Measurements from ENCODE around the gene CCR6. TPM values are rescaled to one million over a fixed set of nuclear protein-coding genes. Genes with fewer than 3 reads are reported as not detected.

CCR6 gene
- total and polyA plus RNA-seq, 9 donors: 0.11 to 0.76 TPM; not detected in 7

DNA sequence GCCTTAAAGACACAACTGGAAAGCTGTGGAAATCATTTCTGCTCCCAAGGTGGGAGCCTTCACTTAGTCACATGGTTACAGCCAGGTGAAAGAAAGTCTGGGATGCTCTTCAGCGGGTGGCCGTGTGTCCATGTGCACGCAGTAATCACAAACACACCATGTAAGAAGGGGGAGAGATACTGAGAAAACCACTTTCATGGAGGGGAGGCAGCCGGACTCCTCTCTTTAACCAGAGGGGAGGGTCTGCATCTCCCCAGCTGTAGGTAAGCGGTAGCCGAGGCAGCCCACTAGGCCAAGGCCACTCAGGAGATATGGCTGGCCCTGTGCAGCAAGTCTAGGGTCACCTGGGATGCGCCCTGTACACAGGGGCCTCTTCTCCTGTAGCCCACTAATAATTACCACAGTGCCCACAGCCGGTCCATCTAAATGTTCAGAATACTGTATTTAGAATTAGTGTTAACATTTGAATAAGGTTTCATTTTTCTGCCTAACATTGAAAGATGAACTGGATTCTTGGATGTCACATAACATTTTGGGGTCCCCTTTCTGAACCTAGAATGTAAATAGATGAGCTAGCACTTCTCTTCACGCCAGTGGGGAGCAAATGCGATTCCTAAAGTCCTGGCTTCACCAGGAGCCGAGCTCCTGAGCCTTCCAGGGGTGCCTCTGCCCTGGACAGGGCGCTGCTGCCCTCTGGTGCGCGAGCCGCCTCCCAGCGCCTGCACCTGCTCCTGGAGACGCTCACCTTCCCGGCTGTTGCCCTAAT is 19.0 kb downstream of the CCR6 start:
- no peaks in the 10 kb centered on the region for H3K9me3 ChIP-seq (replicated peaks; ENCODE audit: control insufficient read depth, low read depth, low read length)
- peaks cover 16% of the 10 kb centered on the region for H3K4me1 ChIP-seq (ENCODE audit: control insufficient read depth, insufficient read depth, low read length)
- H3K27me3 ChIP-seq (ENCODE audit: control insufficient read depth, insufficient read depth, low read length): peaks cover 16% of the 10 kb centered on the region
- DNase-seq: peak; percentile 30
- H3K36me3 ChIP-seq (ENCODE audit: control insufficient read depth, insufficient read depth, low read length): no peaks in the 10 kb centered on the region
- no peak overlapping the region for H3K27ac ChIP-seq (ENCODE audit: low read length)
- WGBS (ENCODE audit: insufficient coverage): 20% methylated on average over 7 of the region's 18 CpGs
- H3K4me3 ChIP-seq (ENCODE audit: low read length): no peak overlapping the region

DNA sequence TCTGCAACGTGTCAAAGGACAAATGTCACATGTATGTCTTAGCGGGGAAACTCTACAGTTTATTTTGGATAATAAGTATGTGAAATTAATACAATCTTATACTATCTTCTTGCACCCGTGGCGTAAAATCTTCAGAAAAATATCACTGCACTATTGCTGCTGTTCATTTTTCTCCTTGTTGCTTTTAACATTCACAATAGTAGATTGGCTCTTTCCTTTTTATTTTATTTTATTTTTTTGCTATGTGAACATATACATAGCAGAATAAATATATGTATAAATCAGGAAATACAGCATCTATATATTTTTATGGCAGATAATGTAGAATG is 19.5 kb downstream of the CCR6 start:
- no peak for DNase-seq
- no CpG with 5 or more reads among the region's 4 CpGs for WGBS (ENCODE audit: insufficient coverage)
- Histone ChIP-seq H3K9me3 (replicated peaks; ENCODE audit: control insufficient read depth, low read depth, low read length) (no peaks in the 10 kb centered on the region), H3K4me1 (ENCODE audit: control insufficient read depth, insufficient read depth, low read length) (peaks cover 20% of the 10 kb centered on the region), H3K4me3 (ENCODE audit: low read length) (no peak overlapping the region), H3K36me3 (ENCODE audit: control insufficient read depth, insufficient read depth, low read length) (no peaks in the 10 kb centered on the region), H3K27ac (ENCODE audit: low read length) (no peak overlapping the region), H3K27me3 (ENCODE audit: control insufficient read depth, insufficient read depth, low read length) (peaks cover 22% of the 10 kb centered on the region)

DNA sequence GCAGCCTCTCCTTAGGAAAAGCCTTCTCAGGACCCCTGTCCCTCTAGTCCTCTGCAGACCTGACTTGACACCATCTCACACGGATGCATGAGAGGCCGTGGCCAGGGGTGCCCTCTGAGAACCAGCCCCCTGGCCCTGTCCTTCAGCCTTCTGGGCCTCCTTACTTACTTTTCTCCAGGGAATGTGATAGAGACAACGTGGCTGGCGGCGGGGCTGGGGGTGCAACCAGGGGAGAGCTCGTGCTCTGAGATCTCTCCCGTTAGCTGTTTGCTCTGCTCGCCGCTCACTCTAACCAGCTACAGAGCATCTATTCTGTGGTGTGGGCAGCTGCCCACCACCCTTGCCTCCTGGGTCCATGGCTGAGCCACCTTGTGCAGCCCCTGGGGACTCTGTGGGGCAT is 20.1 kb downstream of the CCR6 start:
- no peak for DNase-seq
- Histone ChIP-seq H3K4me1 (ENCODE audit: control insufficient read depth, insufficient read depth, low read length) (peaks cover 20% of the 10 kb centered on the region), H3K4me3 (ENCODE audit: low read length) (no peak overlapping the region), H3K27ac (ENCODE audit: low read length) (no peak overlapping the region), H3K9me3 (replicated peaks; ENCODE audit: control insufficient read depth, low read depth, low read length) (no peaks in the 10 kb centered on the region), H3K36me3 (ENCODE audit: control insufficient read depth, insufficient read depth, low read length) (no peaks in the 10 kb centered on the region), H3K27me3 (ENCODE audit: control insufficient read depth, insufficient read depth, low read length) (peaks cover 26% of the 10 kb centered on the region)
- 72% methylated on average over 7 of the region's 9 CpGs for WGBS (ENCODE audit: insufficient coverage)

DNA sequence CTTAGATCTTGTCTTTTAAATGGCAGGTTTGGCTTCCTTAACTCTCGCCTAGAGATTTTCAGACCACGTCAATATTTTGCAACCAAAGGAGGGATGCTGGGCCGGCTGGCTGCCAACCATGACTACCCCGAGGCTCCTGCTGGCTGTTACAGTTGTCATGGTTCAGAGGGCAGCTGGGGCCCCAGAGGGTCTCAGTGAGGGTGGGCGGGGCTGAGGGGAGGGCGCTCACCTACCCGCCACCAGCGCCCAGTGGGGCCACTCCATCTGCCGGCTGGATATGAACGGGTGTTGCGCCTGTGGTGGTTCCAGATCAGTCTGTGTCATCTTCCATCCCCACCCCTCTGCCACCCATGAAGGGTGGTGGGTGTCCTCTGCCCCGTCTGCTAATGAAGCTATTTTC is 22.6 kb downstream of the CCR6 start:
- H3K27me3 ChIP-seq (ENCODE audit: control insufficient read depth, insufficient read depth, low read length): peaks cover 30% of the 10 kb centered on the region

DNA sequence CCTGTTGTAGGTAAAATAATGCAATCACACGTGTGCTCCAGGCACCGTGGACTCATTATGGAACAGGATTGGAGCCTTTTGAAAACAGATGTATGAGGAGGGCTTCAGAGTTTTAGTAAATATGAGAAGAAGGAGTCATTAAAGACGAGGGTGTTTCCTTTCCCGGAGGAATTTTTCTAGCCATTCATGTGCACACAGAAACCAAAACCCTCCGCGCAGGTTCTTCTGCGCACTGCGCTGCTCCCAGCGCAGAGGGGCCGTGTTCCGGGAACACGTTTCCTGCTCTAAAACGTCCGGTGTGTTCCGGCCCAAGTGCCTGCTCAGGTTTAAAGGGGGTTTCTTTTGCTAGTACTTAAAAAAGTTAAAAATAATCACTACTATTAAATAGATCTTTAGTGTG is 23.2 kb downstream of the CCR6 start:
- Histone ChIP-seq H3K4me3 (ENCODE audit: low read length) (no peak overlapping the region), H3K27ac (ENCODE audit: low read length) (no peak overlapping the region), H3K4me1 (ENCODE audit: control insufficient read depth, insufficient read depth, low read length) (peaks cover 13% of the 10 kb centered on the region), H3K9me3 (replicated peaks; ENCODE audit: control insufficient read depth, low read depth, low read length) (no peaks in the 10 kb centered on the region), H3K27me3 (ENCODE audit: control insufficient read depth, insufficient read depth, low read length) (peaks cover 30% of the 10 kb centered on the region), H3K36me3 (ENCODE audit: control insufficient read depth, insufficient read depth, low read length) (no peaks in the 10 kb centered on the region)
- DNase-seq: no peak
- WGBS (ENCODE audit: insufficient coverage): 44% methylated on average over 6 of the region's 15 CpGs

More for the DNA sequence above, 22.6 kb downstream of the CCR6 start:
- Histone ChIP-seq H3K27ac (ENCODE audit: low read length) (no peak overlapping the region), H3K9me3 (replicated peaks; ENCODE audit: control insufficient read depth, low read depth, low read length) (no peaks in the 10 kb centered on the region), H3K36me3 (ENCODE audit: control insufficient read depth, insufficient read depth, low read length) (no peaks in the 10 kb centered on the region), H3K4me1 (ENCODE audit: control insufficient read depth, insufficient read depth, low read length) (peaks cover 18% of the 10 kb centered on the region), H3K4me3 (ENCODE audit: low read length) (no peak overlapping the region)
- 82% methylated on average over 8 of the region's 12 CpGs for WGBS (ENCODE audit: insufficient coverage)
- DNase-seq: no peak

DNA sequence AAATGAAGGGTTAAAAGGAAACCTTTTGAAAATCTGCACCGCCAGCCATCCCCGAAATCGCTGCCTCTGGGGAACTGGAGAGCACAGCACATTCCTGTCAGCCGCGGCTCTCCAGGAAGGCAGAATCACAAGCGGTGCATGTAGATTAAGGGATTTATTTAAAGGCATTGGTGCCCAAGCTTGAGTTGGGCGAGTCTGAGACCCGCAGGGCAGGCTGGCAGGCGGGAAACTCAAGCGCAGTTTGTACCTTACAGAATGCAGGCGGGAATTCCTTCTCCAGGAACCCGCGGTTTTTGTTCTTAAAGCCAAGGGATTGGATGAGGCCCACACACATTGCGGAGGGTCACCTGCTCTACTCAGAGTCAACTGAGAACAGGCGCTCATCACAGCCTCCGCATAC is 24.1 kb downstream of the CCR6 start:
- 17% methylated on average over 16 of the region's 16 CpGs for WGBS (ENCODE audit: insufficient coverage)
- H3K27ac ChIP-seq (ENCODE audit: low read length): no peak overlapping the region
- peaks cover 30% of the 10 kb centered on the region for H3K27me3 ChIP-seq (ENCODE audit: control insufficient read depth, insufficient read depth, low read length)
- no peaks in the 10 kb centered on the region for H3K36me3 ChIP-seq (ENCODE audit: control insufficient read depth, insufficient read depth, low read length)
- H3K9me3 ChIP-seq (replicated peaks; ENCODE audit: control insufficient read depth, low read depth, low read length): no peaks in the 10 kb centered on the region
- peaks cover 5% of the 10 kb centered on the region for H3K4me1 ChIP-seq (ENCODE audit: control insufficient read depth, insufficient read depth, low read length)
- no peak overlapping the region for H3K4me3 ChIP-seq (ENCODE audit: low read length)
- no peak for DNase-seq

DNA sequence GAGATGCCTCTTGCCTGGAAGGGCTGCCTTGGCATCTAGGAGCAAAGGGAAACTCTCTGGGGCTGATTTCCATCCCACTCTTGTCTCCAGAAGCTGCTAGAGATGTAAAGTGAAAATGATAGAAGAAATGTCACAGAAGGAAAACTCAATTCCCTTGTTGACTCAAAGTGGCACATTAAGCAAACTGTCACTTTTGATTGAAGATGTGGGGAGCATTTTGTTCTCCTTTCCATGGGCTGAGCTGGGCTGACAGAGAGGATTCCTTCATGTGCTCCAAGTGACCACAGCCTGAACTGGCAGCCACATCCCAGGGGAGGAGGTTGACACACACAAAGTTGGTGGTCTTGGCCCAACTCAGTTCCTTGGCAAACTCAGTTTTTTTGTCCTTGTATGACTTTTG is 25.1 kb downstream of the CCR6 start:
- no peak for DNase-seq
- Histone ChIP-seq H3K27ac (ENCODE audit: low read length) (no peak overlapping the region), H3K4me1 (ENCODE audit: control insufficient read depth, insufficient read depth, low read length) (peaks cover 5% of the 10 kb centered on the region), H3K27me3 (ENCODE audit: control insufficient read depth, insufficient read depth, low read length) (peaks cover 29% of the 10 kb centered on the region), H3K9me3 (replicated peaks; ENCODE audit: control insufficient read depth, low read depth, low read length) (no peaks in the 10 kb centered on the region), H3K4me3 (ENCODE audit: low read length) (no peak overlapping the region), H3K36me3 (ENCODE audit: control insufficient read depth, insufficient read depth, low read length) (no peaks in the 10 kb centered on the region)

DNA sequence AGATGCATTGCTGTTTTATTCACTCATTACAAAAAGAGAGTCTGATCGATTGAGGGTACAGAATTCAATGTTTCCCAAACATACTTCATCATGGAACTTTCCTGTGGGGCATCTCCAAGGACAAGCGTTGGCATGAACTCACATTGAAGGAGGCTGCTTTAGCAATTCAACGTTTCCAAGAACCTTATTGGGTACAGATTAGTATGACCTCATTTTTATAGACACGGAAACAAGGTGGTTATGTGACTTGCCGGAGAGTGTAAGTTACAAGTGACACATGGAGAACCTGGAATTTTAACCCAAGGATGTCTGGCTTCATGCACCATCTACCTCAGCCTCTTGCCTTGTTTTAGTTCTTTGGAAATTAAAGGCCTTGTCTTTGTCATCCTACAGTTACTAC is 26.1 kb downstream of the CCR6 start:
- Histone ChIP-seq H3K27me3 (ENCODE audit: control insufficient read depth, insufficient read depth, low read length) (peaks cover 25% of the 10 kb centered on the region), H3K9me3 (replicated peaks; ENCODE audit: control insufficient read depth, low read depth, low read length) (no peaks in the 10 kb centered on the region), H3K4me3 (ENCODE audit: low read length) (no peak overlapping the region), H3K27ac (ENCODE audit: low read length) (no peak overlapping the region), H3K36me3 (ENCODE audit: control insufficient read depth, insufficient read depth, low read length) (no peaks in the 10 kb centered on the region), H3K4me1 (ENCODE audit: control insufficient read depth, insufficient read depth, low read length) (peaks cover 5% of the 10 kb centered on the region)
- WGBS (ENCODE audit: insufficient coverage): no CpG with 5 or more reads among the region's 5 CpGs
- no peak for DNase-seq

DNA sequence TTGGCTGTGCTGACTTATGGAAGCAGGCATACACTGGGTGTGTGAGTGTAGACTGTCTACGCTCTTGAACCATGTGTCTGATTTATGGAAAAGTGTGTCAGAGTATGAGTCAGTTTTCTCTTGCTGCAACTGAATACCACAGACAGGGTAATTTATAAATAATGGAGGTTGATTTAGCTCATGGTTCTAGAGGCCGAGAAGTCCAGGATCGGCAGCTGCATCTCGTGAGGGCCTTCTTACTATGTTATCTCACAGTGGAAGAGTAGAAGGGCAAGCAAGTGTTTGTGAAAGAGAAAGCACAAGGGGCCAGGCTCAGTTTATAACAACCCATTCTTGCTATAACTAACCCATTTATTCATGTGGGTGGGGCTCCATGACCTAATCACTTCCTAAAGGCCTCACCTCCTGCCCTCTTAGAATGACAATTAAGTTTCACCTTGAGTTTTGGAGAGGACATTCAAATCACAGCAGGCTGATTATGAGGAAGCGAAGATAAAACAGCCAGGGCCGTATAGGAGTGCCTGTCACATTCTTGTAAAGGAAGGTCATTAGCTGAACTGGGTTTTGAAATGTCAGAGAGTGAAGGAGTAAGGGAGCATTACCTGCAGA is 28.1 kb downstream of the CCR6 start:
- H3K27ac ChIP-seq (ENCODE audit: low read length): no peak overlapping the region
- DNase-seq: no peak
- H3K27me3 ChIP-seq (ENCODE audit: control insufficient read depth, insufficient read depth, low read length): peaks cover 21% of the 10 kb centered on the region
- H3K9me3 ChIP-seq (replicated peaks; ENCODE audit: control insufficient read depth, low read depth, low read length): no peaks in the 10 kb centered on the region
- peaks cover 11% of the 10 kb centered on the region for H3K4me1 ChIP-seq (ENCODE audit: control insufficient read depth, insufficient read depth, low read length)
- 71% methylated on average over 2 of the region's 6 CpGs for WGBS (ENCODE audit: insufficient coverage)
- H3K36me3 ChIP-seq (ENCODE audit: control insufficient read depth, insufficient read depth, low read length): no peaks in the 10 kb centered on the region
- H3K4me3 ChIP-seq (ENCODE audit: low read length): no peak overlapping the region

DNA sequence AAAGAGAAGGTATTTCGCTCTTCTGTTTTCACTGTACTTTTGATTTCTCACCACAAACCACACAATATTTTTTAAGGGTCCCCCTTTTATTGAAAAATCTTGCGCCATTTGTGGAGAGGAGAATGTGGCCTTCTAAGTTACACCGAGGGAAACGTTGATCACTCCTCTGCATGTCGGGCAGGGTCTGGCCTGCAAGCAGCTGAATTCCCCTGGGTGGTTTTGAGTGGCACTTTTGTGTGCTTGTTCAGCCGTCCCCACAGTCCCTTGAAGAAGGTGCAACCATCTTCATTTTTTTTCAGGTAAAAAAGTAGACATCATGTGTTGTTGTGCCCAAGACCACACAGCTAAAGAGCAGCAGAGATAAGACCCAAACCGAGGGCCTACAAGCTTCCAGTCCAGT is 28.8 kb downstream of the CCR6 start:
- no peaks in the 10 kb centered on the region for H3K36me3 ChIP-seq (ENCODE audit: control insufficient read depth, insufficient read depth, low read length)
- WGBS (ENCODE audit: insufficient coverage): 54% methylated on average over 4 of the region's 7 CpGs
- no peak overlapping the region for H3K4me3 ChIP-seq (ENCODE audit: low read length)
- DNase-seq: no peak
- peaks cover 18% of the 10 kb centered on the region for H3K27me3 ChIP-seq (ENCODE audit: control insufficient read depth, insufficient read depth, low read length)
- no peaks in the 10 kb centered on the region for H3K9me3 ChIP-seq (replicated peaks; ENCODE audit: control insufficient read depth, low read depth, low read length)
- H3K4me1 ChIP-seq (ENCODE audit: control insufficient read depth, insufficient read depth, low read length): peaks cover 11% of the 10 kb centered on the region
- H3K27ac ChIP-seq (ENCODE audit: low read length): no peak overlapping the region

Measured in muscle of leg (tissue), 11 donors.